ENCODE results near the gene APOBEC3G. TPM values are rescaled to one million over a fixed set of nuclear protein-coding genes. Genes with fewer than 3 reads are reported as not detected.

APOBEC3G gene
- total and polyA plus RNA-seq, 2 experiments from 2014 or later, result 7.1 to 12.2 TPM

GRCh38 chr22:39094717-39095389 is 17.8 kb downstream of the APOBEC3G start:
- H3K36me3 ChIP-seq, result no peaks in the 10 kb centered on the region
- H3K4me3 ChIP-seq, result no peak overlapping the region
- no peak overlapping the region for H3K27ac ChIP-seq
- H3K4me1 ChIP-seq (ENCODE audit: low read depth), result peaks cover 11% of the 10 kb centered on the region
- no peaks in the 10 kb centered on the region for H3K27me3 ChIP-seq
- no peak for DNase-seq (ENCODE audit: low read depth in 1 of 2, low spot score in 1 of 2)
- no peak for TF ChIP-seq CTCF (IDR thresholded peaks at IDR 0.05; ENCODE audit: low read depth, low read length)
- H3K9me3 ChIP-seq (ENCODE audit: low read depth), result no peaks in the 10 kb centered on the region

DNA sequence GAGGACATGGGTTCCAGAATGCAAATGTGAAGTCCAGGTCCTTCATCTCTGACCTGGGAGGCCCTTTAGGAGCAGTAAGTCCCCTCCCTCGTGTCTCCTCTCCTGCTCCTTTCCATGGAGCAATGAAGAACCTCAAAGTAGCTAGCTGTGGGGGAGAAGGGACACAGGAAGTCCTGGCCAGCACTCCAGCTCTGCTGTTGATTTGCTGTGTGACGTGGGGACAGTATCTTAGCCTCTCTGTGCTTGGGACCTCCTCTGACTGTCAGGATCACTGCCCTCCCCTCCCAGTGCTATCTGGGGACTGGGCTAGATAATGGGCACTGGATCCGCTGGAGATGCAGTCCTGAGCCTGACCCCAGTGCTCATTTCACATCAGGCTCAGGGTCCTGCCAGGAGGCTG is 18.9 kb downstream of the APOBEC3G start:
- DNase-seq (ENCODE audit: low read depth in 1 of 2, low spot score in 1 of 2), result no peak
- Histone ChIP-seq H3K36me3 (no peaks in the 10 kb centered on the region), H3K27ac (no peak overlapping the region), H3K4me1 (ENCODE audit: low read depth) (peaks cover 11% of the 10 kb centered on the region), H3K9me3 (ENCODE audit: low read depth) (no peaks in the 10 kb centered on the region), H3K27me3 (no peaks in the 10 kb centered on the region), H3K4me3 (no peak overlapping the region)
- TF ChIP-seq CTCF (IDR thresholded peaks at IDR 0.05; ENCODE audit: low read depth, low read length), result no peak

GRCh38 chr22:39097098-39098020 is 20.3 kb downstream of the APOBEC3G start, which contains the start of gene APOBEC3H:
TSS of gene APOBEC3H (plus strand) at chr22:39097244. CDS start at chr22:39100279, 3,035 bp downstream.
- Histone ChIP-seq H3K4me3 (no peak within 1 kb of the TSS), H3K4me1 (ENCODE audit: low read depth) (peaks cover 7% of the 10 kb centered on the region), H3K36me3 (no peaks in the 10 kb centered on the region), H3K9me3 (ENCODE audit: low read depth) (no peaks in the 10 kb centered on the region), H3K27ac (peak within 1 kb of the TSS; percentile 58), H3K27me3 (no peaks in the 10 kb centered on the region)
- TF ChIP-seq CTCF (IDR thresholded peaks at IDR 0.05; ENCODE audit: low read depth, low read length), result no peak
- DNase-seq (ENCODE audit: low read depth in 1 of 2, low spot score in 1 of 2), result peak; percentile 6 to 24

- H3K4me1 ChIP-seq (ENCODE audit: low read depth), result peaks cover 7% of the 10 kb centered on the region
- H3K27me3 ChIP-seq, result no peaks in the 10 kb centered on the region
- peak in 1 of 2 donors; percentile 62 for DNase-seq (ENCODE audit: low read depth in 1 of 2, low spot score in 1 of 2)
- no peak for TF ChIP-seq CTCF (IDR thresholded peaks at IDR 0.05; ENCODE audit: low read depth, low read length)
- peak overlapping the region; percentile 36 for H3K27ac ChIP-seq
- H3K36me3 ChIP-seq, result no peaks in the 10 kb centered on the region
- no peaks in the 10 kb centered on the region for H3K9me3 ChIP-seq (ENCODE audit: low read depth)
- H3K4me3 ChIP-seq, result no peak overlapping the region
Measured at GRCh38 chr22:39098026-39098425, 21.0 kb downstream of the APOBEC3G start.

DNA sequence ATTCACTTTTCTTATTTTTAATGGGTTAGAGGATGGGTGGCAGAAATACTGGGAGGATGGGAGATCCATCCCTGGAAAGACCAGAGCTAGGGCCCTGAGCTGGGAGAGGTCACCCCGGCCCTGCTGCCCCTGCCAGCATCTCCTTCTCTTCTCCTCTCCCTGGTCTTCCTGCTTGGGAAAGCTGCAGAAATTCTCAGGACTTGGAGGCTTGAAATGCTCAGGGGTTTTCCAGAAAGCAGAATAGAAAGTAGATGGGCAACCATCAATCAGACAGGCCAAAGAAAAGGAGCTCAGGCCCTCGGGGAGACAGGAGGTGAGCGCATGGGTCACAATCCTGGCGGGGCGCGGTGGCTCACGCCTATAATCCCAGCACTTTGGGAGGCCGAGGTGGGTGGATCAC is 21.5 kb downstream of the APOBEC3G start:
- no peaks in the 10 kb centered on the region for H3K9me3 ChIP-seq (ENCODE audit: low read depth)
- no peaks in the 10 kb centered on the region for H3K36me3 ChIP-seq

More for the DNA sequence above, 21.5 kb downstream of the APOBEC3G start:
- no peaks in the 10 kb centered on the region for H3K27me3 ChIP-seq
- no peak for TF ChIP-seq CTCF (IDR thresholded peaks at IDR 0.05; ENCODE audit: low read depth, low read length)
- DNase-seq (ENCODE audit: low read depth in 1 of 2, low spot score in 1 of 2), result no peak
- H3K4me3 ChIP-seq, result no peak overlapping the region
- peaks cover 7% of the 10 kb centered on the region for H3K4me1 ChIP-seq (ENCODE audit: low read depth)
- peak overlapping the region; percentile 36 for H3K27ac ChIP-seq
